GM12874 (cell line): Measurements from ENCODE around the gene TSPAN13.

Source experiments
- TF ChIP-seq, protein P1 (sequence below): IDR thresholded peaks from 2 replicates; pipeline ENCODE4 v1.5.1; 2011; ENCODE audit warnings: low read depth, mild to moderate bottlenecking, control low read depth, low read length, moderate library complexity; ENCODE audit not compliant: insufficient read depth

The TSPAN13 gene

DNA sequence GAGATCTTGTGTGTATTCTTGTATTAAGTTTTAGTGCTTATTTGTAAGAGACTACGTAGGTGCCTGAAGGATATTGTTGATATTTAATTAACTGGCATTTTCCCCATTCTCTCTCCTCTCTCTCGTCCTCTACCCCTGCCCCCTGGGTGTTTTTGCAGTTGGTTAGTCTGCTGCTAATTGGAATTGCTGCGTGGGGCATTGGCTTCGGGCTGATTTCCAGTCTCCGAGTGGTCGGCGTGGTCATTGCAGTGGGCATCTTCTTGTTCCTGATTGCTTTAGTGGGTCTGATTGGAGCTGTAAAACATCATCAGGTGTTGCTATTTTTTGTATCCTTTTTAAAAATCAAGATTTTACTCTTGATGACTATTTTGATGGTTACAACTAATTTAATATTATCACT, 22.5 kb downstream of the TSPAN13 start:
- TF ChIP-seq, protein P1, sequence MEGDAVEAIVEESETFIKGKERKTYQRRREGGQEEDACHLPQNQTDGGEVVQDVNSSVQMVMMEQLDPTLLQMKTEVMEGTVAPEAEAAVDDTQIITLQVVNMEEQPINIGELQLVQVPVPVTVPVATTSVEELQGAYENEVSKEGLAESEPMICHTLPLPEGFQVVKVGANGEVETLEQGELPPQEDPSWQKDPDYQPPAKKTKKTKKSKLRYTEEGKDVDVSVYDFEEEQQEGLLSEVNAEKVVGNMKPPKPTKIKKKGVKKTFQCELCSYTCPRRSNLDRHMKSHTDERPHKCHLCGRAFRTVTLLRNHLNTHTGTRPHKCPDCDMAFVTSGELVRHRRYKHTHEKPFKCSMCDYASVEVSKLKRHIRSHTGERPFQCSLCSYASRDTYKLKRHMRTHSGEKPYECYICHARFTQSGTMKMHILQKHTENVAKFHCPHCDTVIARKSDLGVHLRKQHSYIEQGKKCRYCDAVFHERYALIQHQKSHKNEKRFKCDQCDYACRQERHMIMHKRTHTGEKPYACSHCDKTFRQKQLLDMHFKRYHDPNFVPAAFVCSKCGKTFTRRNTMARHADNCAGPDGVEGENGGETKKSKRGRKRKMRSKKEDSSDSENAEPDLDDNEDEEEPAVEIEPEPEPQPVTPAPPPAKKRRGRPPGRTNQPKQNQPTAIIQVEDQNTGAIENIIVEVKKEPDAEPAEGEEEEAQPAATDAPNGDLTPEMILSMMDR: no peak

GRCh38 chr7:16778476-16778875, 24.9 kb downstream of the TSPAN13 start:
- TF ChIP-seq, protein P1: no peak

DNA sequence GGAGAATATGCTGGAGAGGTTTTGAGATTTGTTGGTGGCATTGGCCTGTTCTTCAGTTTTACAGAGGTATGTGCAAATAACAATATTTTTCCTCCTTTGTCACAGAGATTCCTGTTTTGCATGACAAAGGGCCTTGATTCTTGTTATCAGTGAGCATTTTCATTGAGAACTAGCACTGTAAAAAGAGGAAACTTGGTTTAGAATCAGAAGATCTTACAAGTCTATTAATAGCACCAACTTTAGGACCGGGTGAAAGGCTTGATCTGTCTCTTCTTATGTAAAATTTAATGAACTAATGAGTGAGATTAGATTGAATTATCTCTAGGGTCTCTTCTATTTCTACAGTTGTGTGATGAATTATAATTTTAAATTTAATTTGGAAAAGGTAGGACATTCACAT, 25.5 kb downstream of the TSPAN13 start:
- TF ChIP-seq, protein P1: no peak

DNA sequence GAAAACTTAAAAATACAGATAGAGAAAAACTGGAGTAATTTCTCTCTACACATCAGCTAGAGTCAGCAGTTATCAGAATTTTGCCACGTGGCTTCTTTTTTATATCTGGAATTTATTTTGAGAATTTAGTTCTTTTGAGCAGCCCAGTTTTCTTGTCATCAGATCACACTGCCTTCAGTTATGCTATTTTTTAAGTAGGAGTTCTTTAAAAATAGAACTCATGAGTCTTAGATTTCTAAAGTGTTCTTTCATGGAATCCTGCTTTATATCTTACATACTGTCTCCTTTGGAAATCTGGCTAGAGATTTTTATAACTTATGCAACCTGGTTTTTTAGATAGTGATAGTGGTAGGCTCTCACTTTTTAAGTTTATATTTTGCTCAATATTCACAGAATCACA, 27.0 kb downstream of the TSPAN13 start:
- TF ChIP-seq, protein P1: no peak

GRCh38 chr7:16785321-16785720, 31.8 kb downstream of the TSPAN13 start:
- TF ChIP-seq, protein P1: no peak

DNA sequence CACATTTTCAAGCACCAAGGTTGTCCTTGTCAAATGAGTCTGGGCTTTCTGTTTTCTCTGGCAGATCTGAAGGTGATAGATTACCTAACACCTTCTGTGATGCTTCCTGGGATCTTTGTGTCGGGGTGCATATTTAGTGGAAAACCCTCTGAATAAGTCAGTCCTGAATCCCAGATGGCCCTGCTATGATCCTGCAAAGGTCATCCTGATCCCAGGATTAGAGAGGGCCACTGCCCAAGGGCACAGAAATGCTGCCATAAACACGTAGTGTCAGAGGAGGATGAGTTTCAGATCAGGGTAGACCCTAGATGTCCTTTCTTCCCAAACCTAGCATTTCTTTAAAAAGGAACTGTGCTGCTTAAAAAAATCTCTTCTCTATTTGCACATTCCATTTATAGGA, 32.3 kb downstream of the TSPAN13 start:
- TF ChIP-seq, protein P1: no peak

DNA sequence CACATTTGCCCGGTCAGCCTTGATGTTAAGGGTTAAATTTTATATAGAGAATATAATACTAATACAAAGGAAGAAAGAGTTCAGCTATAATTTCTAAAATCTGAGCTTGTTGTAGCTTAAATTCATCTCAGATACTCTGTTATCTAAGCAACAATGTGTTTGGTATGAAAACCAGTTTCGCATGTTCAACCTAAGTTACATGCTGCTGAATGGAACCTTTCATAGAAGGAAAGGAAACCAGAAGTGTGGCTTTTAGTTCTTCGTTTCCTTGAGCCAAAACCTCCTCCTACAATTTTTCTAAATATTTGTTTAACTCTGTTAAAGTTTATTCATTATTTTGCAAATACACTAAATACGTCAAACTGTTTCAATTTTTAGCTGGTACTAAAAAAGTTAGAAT, 32.7 kb downstream of the TSPAN13 start:
- TF ChIP-seq, protein P1: no peak

- TF ChIP-seq, protein P1: no peak
Measured at GRCh38 chr7:16787127-16787526, 33.6 kb downstream of the TSPAN13 start.
